ENCODE results near the gene SPATA19. TPM values are rescaled to one million over a fixed set of nuclear protein-coding genes. Genes with fewer than 3 reads are reported as not detected.
"Not testable (repeated sequence)": the region's sequence is repeated elsewhere in the genome, so short reads cannot be mapped to it uniquely, and the experiment has no call there.

SPATA19 gene
- total RNA-seq: not detected
- long read RNA-seq: 0 reads

GRCh38 chr11:133845413-133845812, at the start of gene SPATA19:
SPATA19 (minus strand) TSS chr11:133845513; CDS start chr11:133845446, 67 bp downstream.
- intact Hi-C loops (cut with DNase I): no loop called here
- DNase-seq (ENCODE audit: missing footprints) (no peak), ATAC-seq (no peak)

GRCh38 chr11:133895061-133895479, 49.8 kb upstream of the SPATA19 start:
- ATAC-seq (peak; percentile 47), DNase-seq (ENCODE audit: missing footprints) (no peak)
- intact Hi-C loops (cut with DNase I): no loop called here

GRCh38 chr11:133893381-133893780, 48.1 kb upstream of the SPATA19 start:
- intact Hi-C loops (cut with DNase I): no loop called here
- ATAC-seq (no peak), DNase-seq (ENCODE audit: missing footprints) (no peak)

- ATAC-seq (no peak), DNase-seq (ENCODE audit: missing footprints) (no peak)
- intact Hi-C loops (cut with DNase I): no loop called here
These were observed 47.5 kb upstream of the SPATA19 start for GRCh38 chr11:133892584-133893380.

GRCh38 chr11:133892126-133892525, 46.8 kb upstream of the SPATA19 start:
- no peak for DNase-seq (ENCODE audit: missing footprints)
- intact Hi-C loops (cut with DNase I): no loop called here
- ATAC-seq: no peak

GRCh38 chr11:133889893-133890292, 44.6 kb upstream of the SPATA19 start:
- ATAC-seq (no peak), DNase-seq (ENCODE audit: missing footprints) (no peak)
- intact Hi-C loops (cut with DNase I): no loop called here

GRCh38 chr11:133889188-133889587, 43.9 kb upstream of the SPATA19 start:
- ATAC-seq (no peak), DNase-seq (ENCODE audit: missing footprints) (no peak)
- intact Hi-C loops (cut with DNase I): no loop called here

GRCh38 chr11:133887692-133888332, 42.5 kb upstream of the SPATA19 start:
- DNase-seq (ENCODE audit: missing footprints) (no peak), ATAC-seq (no peak)
- intact Hi-C loops (cut with DNase I): no loop called here

- DNase-seq (ENCODE audit: missing footprints): no peak
- ATAC-seq: no peak
- intact Hi-C loops (cut with DNase I): no loop called here
These were observed 40.7 kb upstream of the SPATA19 start for GRCh38 chr11:133886029-133886428.

GRCh38 chr11:133872160-133872559, 26.8 kb upstream of the SPATA19 start:
- intact Hi-C loops (cut with DNase I): no loop called here
- DNase-seq (ENCODE audit: missing footprints) (no peak), ATAC-seq (no peak)

- intact Hi-C loops (cut with DNase I): no loop called here
- no peak for DNase-seq (ENCODE audit: missing footprints)
- no peak for ATAC-seq
These were observed 22.1 kb upstream of the SPATA19 start for GRCh38 chr11:133867456-133867855.

GRCh38 chr11:133865466-133865865, 20.2 kb upstream of the SPATA19 start:
- intact Hi-C loops (cut with DNase I): no loop called here
- DNase-seq (ENCODE audit: missing footprints) (no peak), ATAC-seq (no peak)

- intact Hi-C loops (cut with DNase I): no loop called here
- ATAC-seq (no peak), DNase-seq (ENCODE audit: missing footprints) (no peak)
These were observed 19.4 kb upstream of the SPATA19 start for GRCh38 chr11:133864756-133865155.

GRCh38 chr11:133860151-133860550, 14.8 kb upstream of the SPATA19 start:
- ATAC-seq: no peak
- no peak for DNase-seq (ENCODE audit: missing footprints)
- intact Hi-C loops (cut with DNase I): no loop called here

GRCh38 chr11:133854330-133854960, 9.1 kb upstream of the SPATA19 start:
- intact Hi-C loops (cut with DNase I); ATAC-seq: not testable (repeated sequence)

GRCh38 chr11:133844217-133844616, 1.1 kb downstream of the SPATA19 start:
- intact Hi-C loops (cut with DNase I): no loop called here
- no peak for DNase-seq (ENCODE audit: missing footprints)
- ATAC-seq: no peak

More at GRCh38 chr11:133854330-133854960, 9.1 kb upstream of the SPATA19 start:
- DNase-seq (ENCODE audit: missing footprints): not testable (repeated sequence)

- DNase-seq (ENCODE audit: missing footprints): no peak
- intact Hi-C loops (cut with DNase I): no loop called here
- ATAC-seq: no peak
These were observed 1.8 kb downstream of the SPATA19 start for GRCh38 chr11:133843454-133843987.

- no peak for ATAC-seq
- intact Hi-C loops (cut with DNase I): no loop called here
- DNase-seq (ENCODE audit: missing footprints): no peak
These were observed 2.6 kb downstream of the SPATA19 start for GRCh38 chr11:133842730-133843129.

- intact Hi-C loops (cut with DNase I): no loop called here
- DNase-seq (ENCODE audit: missing footprints) (no peak), ATAC-seq (peak; percentile 78)
These were observed 3.3 kb downstream of the SPATA19 start for GRCh38 chr11:133842053-133842452.
